VCaP (cell line): Measurements from ENCODE around the gene TMOD2.

Experiments
- H3K27ac ChIP-seq: fragments of 450-650 bp; 2 replicates; pipeline ENCODE4 v1.5.1; 2017
- TF ChIP-seq, protein P1 (sequence below): fragments of 450-650 bp; conservative IDR thresholded peaks from 2 replicates; pipeline ENCODE4 v1.5.1; 2017; ENCODE audit warnings: mild to moderate bottlenecking, moderate library complexity

TMOD2 gene

DNA sequence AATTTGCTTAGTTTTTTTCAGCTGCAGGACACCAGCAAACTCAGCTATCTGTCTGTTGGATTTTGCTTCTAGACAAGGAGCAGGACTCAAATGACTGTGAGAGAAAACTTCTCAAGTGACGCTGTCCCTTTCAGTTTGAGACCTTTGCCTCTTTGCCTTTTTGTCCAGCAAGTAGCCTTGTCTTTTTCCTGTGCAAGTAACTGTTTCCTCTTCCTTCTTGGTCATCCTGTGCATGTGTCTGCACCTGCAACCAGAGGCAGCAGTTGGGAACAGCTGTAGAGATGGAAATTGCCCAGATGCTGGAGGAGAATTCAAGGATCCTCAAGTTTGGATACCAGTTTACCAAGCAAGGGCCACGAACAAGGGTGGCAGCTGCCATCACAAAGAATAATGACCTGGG lies 54.7 kb downstream of the TMOD2 start:
- no peak overlapping the region for H3K27ac ChIP-seq
- TF ChIP-seq, protein P1, sequence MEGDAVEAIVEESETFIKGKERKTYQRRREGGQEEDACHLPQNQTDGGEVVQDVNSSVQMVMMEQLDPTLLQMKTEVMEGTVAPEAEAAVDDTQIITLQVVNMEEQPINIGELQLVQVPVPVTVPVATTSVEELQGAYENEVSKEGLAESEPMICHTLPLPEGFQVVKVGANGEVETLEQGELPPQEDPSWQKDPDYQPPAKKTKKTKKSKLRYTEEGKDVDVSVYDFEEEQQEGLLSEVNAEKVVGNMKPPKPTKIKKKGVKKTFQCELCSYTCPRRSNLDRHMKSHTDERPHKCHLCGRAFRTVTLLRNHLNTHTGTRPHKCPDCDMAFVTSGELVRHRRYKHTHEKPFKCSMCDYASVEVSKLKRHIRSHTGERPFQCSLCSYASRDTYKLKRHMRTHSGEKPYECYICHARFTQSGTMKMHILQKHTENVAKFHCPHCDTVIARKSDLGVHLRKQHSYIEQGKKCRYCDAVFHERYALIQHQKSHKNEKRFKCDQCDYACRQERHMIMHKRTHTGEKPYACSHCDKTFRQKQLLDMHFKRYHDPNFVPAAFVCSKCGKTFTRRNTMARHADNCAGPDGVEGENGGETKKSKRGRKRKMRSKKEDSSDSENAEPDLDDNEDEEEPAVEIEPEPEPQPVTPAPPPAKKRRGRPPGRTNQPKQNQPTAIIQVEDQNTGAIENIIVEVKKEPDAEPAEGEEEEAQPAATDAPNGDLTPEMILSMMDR = no peak

- TF ChIP-seq, protein P1 = no peak
- H3K27ac ChIP-seq = no peak overlapping the region
Observed at GRCh38 chr15:51809457-51809856, 58.1 kb downstream of the TMOD2 start.

GRCh38 chr15:51812598-51812997 lies 61.2 kb downstream of the TMOD2 start:
- H3K27ac ChIP-seq = no peak overlapping the region
- TF ChIP-seq, protein P1 = no peak

- TF ChIP-seq, protein P1 = no peak
- H3K27ac ChIP-seq = no peak overlapping the region
Observed at GRCh38 chr15:51814606-51815005, 63.2 kb downstream of the TMOD2 start.

GRCh38 chr15:51816611-51817010 lies 65.2 kb downstream of the TMOD2 start:
- TF ChIP-seq, protein P1 = no peak

DNA sequence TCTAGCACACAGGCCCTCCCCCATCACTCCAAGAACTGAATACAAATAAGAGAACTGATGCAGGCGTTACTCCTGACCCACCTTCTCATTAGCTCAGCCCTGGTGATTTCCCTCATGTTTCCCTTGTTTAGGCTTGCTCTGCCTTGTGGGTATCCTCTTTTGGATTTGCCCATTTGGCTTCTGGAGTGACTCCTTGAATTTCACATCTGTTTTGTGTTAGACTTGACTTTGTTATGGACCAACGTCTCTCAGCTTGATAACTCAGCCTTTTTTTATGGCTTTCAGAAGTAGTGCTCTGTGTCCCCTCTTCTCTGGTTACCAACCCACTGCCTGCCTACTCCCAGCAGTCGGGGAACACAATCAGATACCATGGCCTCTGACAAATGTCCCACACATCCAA lies 66.8 kb downstream of the TMOD2 start:
- no peak overlapping the region for H3K27ac ChIP-seq
- TF ChIP-seq, protein P1 = no peak

More at GRCh38 chr15:51816611-51817010, 65.2 kb downstream of the TMOD2 start:
- H3K27ac ChIP-seq = no peak overlapping the region

GRCh38 chr15:51825698-51826097 lies 74.3 kb downstream of the TMOD2 start:
- H3K27ac ChIP-seq = no peak overlapping the region
- TF ChIP-seq, protein P1 = no peak
